ENCODE data around the gene AFAP1L2. TPM values are rescaled to one million over a fixed set of nuclear protein-coding genes. Genes with fewer than 3 reads are reported as not detected.

Gene AFAP1L2
- total RNA-seq, 1 experiment from 2014 or later, result 0.50 TPM

DNA sequence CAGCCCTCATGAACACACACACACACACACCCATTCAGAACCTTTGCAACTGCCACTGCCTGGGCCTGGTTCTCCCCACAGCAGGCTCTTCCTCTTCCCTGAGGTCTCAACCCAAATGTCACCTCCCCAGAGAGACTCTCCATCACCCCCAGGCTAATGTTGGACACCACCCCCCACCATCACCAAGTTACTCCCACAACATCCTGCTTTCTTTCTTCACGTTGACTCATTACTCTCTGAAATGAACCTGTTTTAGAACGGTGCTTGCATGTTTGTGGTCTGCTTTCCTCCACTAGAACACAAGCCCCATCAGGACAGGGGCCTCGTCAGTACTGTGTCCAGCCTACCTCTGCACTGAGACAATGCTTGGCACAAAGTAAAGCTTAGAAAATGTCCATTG lies 16.0 kb downstream of the AFAP1L2 start:
- DNase-seq (ENCODE audit: low spot score), result no peak

DNA sequence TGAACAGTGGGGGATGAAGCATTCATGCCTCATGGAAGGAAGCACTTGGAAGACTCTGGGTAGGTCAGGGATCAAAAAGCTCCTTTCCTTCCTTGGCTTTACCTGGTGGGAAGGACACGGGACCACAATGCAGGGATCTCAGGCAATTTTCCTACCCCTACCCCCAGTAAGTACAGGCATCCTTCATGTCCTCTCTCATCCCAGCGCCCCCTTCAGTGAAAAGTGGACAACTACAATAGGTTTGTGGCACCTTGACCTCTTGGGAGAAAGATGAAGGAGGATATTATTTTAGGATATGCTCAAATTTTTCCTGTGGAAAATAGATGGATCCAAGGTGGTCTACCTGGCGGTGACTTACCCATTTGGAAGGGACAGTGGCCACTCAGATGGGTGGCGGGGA lies 16.5 kb downstream of the AFAP1L2 start:
- DNase-seq (ENCODE audit: low spot score), result no peak

DNA sequence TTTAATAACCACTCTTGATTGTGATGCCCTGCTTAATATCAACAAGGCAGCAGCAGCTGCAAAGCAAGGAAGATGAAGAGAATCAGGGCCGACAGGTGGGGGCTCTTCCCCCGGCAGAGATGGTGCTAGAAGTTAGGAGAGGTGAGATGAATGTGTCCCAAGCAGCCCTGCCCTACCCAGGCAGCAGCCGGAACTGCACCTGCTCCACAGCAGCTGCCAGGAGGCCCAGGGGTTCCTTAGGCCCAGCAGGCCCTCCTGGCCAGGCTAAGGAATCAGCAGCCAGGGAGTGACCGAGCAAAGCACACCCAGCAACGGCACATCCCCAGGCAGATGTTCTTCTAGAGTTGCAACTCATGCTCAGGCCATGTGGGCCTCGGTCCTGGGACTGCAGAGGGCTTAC lies 17.9 kb downstream of the AFAP1L2 start:
- DNase-seq (ENCODE audit: low spot score), result no peak

DNA sequence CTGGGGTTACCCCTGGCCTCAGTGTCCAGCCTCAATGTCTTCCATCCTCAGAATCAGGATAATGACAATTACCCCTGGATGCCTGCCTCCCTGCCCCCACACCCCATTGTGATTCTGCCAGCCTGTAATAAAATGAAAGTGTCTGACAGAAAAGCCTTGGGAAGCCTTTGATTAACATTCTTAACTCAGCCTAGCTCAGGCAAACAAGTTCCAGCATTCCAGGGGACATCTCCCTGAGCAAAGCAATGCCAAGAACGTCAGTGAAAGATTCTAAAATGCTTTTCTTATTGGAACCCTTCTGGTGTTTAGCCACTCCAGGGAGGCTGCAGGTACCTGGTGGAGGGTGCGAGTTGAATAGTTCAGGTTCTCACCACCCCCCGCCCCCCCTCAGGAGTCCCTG lies 18.7 kb downstream of the AFAP1L2 start:
- no peak for DNase-seq (ENCODE audit: low spot score)

DNA sequence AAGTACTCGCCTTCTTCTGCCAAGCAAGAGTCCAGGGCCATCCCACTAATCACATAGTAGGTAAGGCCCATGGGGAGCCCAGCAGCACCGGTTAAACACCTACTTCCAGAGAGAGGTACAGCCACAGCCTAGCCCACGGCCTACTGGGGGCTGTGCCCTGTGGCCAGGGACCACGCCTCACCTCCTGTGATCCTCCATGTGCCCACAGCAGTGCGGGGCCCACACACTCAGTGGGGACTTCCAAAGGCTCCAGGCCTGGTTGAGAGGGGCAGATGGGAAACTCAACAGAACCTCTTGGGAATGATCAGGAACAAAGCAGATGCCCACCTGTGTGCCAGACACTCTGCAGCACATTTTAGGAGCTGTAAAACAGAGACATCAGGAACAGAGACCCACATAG lies 19.7 kb downstream of the AFAP1L2 start:
- no peak for DNase-seq (ENCODE audit: low spot score)

DNA sequence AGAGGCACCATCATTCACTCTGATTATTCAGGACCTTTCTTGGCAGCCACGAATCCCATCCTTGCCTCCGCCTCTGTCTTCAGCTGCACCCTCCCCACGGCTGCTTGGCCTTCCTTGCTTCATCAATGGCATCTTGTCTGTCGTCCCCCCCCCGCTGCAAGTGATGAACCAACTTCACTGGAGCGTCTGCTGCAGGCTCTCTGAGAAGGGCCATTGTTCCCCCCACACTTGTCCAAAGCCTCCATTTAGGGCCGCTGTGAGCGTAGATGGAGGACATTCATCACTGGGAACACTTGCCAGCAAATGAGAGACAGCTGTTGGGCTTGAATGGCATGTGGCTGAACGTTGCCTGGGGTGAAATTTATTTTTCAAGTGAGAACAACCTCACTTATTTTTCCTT lies 20.1 kb downstream of the AFAP1L2 start:
- no peak for DNase-seq (ENCODE audit: low spot score)

DNA sequence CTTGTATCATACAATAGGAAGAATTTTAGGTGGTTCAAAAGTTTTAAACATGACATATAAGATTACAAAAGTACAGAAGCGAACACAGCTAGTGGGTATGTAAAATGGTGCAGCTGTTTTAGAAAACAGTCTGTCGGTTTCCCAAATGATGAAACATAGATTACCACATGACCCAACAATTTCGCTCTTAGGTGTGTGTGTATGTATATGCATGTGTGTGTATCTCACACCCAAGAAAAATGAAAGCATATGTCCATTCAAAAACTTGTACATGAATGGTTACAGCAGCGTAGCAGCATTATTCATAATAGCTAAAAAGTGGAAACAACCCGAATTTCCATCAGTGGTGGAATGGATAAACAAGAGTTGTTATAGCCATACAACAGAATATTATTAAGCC lies 23.5 kb downstream of the AFAP1L2 start:
- no peak for DNase-seq (ENCODE audit: low spot score)

DNA sequence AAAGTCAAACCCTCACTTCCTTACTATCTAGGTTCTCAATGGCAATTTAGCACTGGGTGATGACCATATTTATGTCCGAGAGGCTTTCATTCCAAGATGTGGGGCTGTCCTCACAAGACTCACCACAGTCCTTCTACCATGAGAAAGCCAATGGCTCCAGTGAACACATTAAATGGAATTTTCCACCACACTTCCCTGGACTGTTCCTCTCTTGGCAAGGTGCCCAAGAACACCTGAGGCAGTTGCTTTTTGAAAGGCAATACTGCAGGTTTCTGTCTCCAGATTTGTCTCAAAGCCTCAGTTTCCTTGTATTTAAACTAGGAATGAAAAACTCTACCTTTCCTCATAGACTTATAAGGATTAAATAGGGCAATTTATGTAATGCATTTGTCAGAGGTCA lies 24.2 kb downstream of the AFAP1L2 start:
- no peak for DNase-seq (ENCODE audit: low spot score)

DNA sequence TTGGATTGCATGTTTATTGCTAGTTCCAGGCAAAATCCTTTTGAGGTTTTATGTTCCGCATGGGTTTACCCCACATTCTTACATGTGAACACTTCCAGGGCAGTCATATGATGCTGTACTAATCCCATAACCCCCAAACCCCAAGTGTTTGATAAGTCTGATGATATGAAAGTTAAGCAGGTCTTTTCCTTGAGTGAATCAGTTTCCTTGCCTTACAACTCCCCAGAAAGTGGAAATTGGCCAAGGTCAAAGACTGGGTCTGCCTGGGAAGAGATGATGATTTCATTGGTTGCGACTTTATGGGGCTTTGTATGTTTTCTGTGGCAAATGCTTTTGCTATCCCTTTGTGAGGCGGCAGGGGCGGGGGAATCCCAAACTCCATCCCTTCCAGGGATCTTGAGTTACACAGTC lies 24.7 kb downstream of the AFAP1L2 start:
- DNase-seq (ENCODE audit: low spot score), result no peak

DNA sequence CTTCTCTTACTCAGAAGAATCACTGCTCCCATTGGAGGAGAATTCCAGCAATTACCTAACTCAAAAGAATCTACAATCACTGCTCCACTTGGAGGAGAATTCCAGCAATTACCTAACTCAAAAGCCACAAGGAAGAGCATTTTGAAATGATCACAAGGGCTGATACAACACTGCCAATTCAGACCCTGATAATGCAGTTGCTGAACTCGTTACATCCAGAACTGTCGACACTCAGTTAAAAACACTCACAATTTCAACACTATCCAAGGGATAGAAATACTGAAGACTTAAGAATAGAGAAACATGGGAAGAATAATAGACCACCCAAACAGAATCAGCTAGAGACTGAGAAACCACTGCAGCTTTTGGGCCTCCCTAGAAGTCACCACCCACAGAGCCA lies 27.8 kb downstream of the AFAP1L2 start:
- DNase-seq (ENCODE audit: low spot score), result no peak

DNA sequence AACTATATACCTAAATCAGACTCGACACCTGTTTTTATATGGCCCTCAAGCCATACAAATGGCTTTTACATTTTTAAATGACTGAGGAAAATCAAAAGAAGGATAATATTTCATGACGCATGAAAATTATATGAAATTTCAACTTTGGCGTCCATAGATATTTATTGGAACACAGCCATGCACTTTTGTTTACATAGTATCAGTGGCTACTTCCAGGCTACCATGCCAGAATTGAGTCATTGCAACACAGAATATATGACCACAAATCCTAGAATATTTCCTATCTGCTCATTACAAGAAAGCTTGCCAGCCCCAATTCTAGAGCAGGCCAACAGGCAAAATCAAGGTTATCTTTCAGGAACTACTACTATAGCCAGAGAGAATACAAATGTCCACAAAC lies 29.3 kb downstream of the AFAP1L2 start:
- peak; percentile 32 for DNase-seq (ENCODE audit: low spot score)

DNA sequence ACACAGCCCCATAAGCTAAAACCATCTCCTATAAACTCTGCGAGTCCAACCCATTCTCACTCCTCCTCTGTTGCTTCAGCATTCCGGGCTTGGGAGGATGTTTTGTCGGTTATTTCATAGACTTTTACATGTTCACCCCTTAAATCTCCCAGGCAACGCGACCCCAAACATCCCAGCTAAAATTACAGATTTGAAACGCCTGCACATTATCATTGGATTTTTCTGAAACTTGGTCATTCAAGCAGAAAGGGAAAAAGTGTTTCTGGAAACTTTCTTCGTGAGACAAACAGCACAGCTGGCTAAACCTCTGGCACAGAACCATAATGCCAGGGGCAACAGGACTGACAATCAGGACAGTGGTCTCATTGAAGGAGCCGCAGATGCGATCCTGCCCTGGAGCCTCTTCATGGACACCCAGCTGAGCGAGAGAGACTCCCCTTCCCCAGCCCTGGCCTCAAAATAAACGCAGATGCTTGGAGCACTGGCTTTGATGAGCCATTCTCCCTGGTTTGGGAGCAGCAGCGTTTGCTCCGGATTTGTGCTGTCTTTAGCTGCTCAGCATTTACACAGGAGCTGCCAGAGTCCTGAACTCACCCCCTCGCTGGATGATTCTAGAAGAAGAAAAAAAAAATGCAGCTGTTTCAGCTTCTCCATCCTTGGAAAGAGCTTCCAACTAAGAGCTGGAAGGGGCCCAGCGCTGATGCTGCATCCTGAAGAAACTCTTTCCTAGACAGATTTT lies 30.1 kb downstream of the AFAP1L2 start:
- no peak for DNase-seq (ENCODE audit: low spot score)

DNA sequence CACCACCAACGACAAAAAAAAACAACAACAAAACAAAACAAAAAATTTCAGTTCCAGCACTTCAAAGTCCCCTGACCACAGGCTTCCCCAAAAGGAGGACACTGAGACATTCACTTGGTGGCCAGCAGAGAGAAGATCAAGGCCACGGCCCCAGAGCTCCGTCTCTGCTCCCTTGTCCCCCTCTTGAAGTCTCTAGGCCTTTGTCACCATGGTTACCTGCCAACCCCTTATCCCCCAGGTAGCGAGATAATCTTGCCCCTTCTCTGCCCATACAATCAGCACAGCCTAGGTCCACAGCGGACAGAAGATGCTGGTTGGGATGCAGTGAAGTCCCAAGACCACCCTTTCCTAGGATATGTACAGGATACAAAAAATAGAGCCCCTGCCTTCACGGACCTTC lies 30.7 kb downstream of the AFAP1L2 start:
- no peak for DNase-seq (ENCODE audit: low spot score)

DNA sequence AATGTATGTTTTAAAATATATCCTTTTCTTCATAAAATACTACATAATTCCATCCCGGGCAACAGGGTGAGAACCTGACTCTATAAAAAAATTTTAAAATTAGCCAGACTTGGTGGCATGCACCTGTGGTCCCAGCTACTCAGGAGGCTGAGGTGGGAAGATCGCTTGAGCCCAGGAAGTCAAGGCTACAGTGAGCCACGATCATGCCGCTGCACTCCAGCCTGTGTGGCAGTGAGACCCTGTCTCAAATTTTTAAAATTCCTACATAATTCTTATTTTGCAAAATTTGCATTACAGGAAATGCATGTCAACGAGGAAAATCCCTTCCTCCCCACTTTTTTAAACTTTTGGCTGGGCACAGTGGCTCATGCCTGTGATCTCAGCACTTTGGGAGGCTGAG lies 31.3 kb downstream of the AFAP1L2 start:
- DNase-seq (ENCODE audit: low spot score), result no peak

DNA sequence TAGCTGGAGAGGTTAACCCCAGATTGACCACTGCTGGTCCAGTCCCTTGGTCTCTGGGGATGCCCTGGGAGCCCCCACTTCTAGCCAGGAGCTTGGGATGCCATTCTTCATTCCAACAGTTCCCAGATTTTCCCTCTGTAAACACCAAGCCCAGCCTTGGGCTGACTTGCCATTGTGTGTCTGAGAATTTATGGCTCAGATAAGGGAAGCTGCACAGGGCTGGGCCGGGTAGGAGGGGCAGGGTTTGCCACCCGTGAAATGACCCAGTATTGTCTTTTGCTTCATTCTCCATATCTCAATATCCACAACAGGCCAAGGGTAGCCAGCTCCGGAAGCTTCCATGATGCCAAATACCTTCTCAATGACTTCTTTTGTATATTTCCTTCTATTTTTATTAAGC lies 32.1 kb downstream of the AFAP1L2 start:
- peak; percentile 21 for DNase-seq (ENCODE audit: low spot score)

DNA sequence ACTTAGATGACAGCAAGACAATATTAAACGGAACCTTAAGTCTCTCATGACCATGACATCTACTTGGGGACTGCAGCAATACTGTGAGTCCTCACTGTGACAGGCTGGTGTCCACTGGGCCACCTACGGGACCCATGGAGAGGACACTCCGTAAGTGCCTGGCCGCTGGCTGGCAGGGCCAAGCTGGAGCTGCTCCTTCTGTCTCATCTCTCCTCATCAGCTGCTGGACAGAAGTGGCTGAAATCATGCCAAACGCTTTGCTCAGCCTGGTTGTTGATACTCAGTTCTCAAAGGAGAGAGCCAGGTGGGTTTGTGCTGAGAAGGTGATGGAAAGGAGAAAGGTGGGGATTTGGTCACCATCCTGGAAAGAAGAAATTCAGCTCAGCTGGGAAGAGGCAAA lies 33.3 kb downstream of the AFAP1L2 start:
- DNase-seq (ENCODE audit: low spot score), result no peak

DNA sequence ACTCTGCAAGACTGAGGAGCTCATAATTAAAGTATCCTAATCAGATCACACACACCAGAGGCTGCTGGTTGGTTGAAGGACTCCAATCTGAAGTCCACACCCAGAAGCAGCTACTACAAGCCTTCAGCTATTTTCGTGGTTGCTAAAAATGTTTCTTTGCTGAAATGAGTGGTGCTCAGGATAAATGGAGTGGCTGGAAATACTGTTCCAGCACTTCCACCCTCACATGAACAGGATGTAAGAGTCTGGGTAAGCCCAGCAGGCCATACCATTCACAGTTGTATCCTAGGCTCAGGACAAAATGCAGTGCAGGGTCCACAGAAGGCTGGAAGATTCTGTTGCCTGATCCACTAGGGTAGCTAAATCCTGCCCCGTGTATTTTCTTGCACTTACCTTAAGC lies 34.1 kb downstream of the AFAP1L2 start:
- DNase-seq (ENCODE audit: low spot score), result no peak

DNA sequence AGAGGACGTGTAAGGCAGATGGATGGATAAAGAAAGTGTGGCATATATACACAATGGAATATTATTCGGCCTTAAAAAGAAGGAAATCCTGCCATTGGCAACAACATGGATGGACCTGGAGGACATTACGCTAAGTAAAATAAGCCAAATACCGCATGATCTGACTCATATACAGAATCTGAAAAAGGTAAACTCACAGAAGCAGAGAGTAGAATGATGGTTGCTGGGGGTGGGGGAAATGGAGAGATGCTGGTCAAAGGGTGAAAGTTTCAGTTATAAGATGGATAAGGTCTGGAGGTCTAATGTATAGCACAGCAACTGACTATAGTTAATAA lies 36.3 kb downstream of the AFAP1L2 start:
- no peak for DNase-seq (ENCODE audit: low spot score)

DNA sequence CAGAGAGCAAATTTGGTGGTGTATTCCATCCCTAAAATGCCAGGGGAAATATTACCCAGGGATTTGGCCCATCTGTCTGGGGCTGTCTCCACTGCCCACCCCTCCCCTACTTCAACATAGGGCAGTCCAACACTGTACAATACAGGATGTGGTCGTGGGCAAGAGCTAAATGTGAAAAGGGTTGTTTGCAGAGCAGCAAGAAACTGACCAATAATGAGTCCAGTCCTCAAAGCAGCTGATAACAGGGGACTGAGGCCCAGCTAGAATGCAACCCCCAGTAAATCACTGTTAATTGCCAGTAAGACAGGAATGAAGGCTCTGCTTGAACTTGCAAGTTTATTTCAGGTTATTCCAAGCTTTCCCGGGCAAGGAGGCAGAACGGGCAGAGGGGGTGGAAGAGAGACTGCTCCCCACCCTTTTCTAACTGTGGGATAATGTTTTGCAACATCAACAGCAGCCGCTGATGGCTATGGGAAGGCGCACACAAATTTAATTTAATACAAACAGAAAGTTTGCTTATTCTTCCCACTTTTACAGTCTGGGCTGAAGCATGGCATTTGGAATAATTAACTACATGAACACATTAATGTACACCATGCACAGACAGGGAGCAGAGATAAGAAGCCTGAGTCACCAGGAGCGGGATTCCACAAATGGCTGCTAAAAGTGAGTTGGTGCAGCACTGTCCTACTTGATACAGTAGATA lies 36.8 kb downstream of the AFAP1L2 start:
- peak; percentile 87 for DNase-seq (ENCODE audit: low spot score)

DNA sequence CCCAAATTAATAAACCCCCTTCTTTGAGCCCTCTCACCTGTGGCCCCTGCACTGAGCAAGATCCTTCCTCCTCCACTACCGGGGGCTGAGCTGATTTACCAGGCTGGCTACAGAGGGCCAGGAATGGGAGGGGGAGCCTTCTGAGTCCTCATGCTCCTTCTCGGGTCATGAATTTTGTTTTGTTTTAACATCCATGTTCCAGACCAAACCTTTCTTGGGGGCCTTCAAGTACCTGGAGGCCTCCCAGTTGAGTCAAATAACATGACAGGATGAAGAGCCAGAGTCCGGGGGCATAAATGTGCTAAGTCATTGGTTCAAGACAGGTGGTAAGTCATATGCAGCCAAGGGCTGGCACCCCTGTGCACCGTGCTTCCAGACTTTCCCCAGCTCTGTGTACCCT lies 39.6 kb downstream of the AFAP1L2 start:
- no peak for DNase-seq (ENCODE audit: low spot score)

DNA sequence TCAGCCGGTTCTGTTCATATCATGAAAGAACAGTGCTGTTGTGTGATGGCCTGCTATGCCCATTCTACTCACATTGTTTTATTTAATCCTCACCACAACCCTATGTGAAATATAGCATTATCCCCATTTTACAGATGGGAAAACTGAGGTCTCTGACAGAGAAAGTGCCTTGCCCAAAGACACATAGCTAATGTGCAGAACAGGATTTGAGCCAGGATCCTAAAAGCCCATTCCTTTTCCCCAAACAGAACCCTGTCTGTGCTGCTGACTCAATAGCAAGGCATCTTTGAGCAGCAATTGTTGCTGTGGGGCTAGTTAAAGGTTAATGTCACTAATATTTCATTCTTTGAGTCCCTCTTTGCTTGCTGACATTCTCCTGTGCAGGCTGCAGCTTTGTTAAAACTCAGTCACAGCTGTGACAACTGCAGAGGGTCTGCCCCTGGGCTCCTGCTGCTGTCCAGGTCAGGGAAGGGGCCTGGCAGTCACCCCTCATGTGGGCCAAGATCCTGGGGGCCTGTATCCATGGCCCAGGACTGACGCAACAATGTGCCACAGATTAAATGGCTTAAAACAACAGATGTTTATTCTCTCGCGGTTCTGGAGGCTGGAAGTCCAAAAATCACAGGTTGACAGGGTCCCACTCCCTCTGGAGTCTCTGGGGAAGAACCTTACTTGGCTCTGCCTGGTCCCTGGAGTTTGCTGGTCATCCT lies 40.4 kb downstream of the AFAP1L2 start:
- no peak for DNase-seq (ENCODE audit: low spot score)

DNA sequence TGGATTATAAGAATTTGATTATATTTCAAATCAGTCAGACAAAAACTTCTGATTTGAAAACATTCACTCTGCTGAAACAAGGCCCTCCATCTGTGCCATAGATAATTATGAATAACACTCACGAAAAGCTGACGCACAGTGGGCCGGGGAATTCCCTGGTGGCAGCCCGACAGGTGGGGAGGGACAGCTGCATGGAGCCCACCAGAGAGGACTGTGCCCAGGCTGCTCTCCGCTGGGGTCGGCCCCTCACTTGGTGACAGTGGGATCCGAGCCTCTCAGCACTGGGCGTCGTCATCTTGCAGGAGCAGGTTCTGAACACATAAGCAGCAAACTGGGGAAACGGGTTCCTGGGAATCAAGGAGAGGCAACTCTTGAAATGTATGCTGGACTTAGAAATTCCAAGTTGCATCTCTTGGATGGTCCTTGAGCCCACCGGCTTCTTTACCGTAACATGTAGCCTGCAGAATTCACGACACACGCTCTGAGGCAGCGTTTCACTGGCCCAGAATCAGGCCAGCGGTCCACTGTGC lies 41.4 kb downstream of the AFAP1L2 start:
- no peak for DNase-seq (ENCODE audit: low spot score)

DNA sequence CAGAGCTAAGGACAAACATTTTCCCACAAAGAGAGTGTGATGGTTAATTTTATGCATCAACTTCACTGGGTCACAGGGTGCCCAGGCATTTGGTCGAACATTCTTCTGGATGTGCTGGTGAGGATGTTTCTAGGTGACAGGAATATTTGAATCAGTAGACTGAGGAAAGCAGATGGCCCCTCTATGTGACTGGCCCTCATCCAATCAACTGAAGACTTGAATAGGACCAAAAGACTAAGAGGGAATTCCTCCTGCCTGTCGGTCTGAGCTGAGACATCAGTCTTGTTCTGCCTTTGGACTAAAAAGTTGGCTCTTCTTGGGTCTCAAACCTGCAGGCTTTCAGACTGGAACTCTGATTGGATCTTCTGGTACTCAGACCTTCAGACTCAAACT lies 44.4 kb downstream of the AFAP1L2 start:
- no peak for DNase-seq (ENCODE audit: low spot score)

Data from A172 (cell line).